Measurements from ENCODE around the gene SPATA18. TPM values are rescaled to one million over a fixed set of nuclear protein-coding genes. Genes with fewer than 3 reads are reported as not detected.
"Not testable (repeated sequence)": the region's sequence is repeated elsewhere in the genome, so short reads cannot be mapped to it uniquely, and the experiment has no call there.

SPATA18 gene
- polyA plus RNA-seq, 5 donors: 2.2 to 12.6 (median 8.1) TPM

DNA sequence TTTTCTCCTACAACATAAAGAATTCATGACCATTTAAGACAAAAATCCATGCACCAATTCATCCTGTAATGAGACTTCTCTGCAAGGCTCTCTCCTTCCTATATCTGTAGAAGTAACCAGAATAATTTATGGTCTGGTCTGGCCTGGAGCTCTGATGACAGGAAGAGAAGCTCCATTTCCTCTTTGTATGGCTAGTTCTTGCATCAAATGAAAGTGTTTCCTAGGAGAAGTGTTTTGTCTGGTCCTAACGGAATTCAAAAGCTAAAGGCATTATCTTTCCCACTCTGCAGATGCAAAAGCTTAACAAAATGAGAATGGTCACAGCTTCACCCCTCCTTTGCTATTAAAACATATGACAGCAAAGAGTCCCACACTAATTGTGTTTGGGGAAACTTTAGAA lies 55.1 kb downstream of the SPATA18 start:
- no peak for DNase-seq

DNA sequence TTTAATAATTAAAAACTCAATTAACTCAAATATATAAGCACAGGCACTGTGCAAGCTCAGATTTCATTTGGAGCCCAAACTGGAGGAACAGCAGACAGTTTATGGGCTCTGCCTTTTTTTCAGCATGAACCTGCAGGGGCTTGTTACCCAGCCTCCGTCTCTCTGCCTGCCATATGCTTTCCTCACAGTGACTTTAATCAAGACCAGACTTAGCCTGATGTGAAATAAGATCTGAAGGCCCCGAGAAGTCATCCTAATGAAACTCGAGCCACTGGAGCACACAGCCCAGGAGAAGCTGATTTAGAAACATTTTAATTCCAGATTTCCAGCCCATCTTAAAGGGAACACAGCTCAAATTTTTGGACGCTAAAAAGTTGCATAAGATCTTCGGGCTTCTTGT lies 55.6 kb downstream of the SPATA18 start:
- DNase-seq: no peak

- DNase-seq: no peak
Measured at GRCh38 chr4:52107336-52107735, 56.2 kb downstream of the SPATA18 start.

GRCh38 chr4:52107745-52108144 lies 56.6 kb downstream of the SPATA18 start:
- no peak for DNase-seq

DNA sequence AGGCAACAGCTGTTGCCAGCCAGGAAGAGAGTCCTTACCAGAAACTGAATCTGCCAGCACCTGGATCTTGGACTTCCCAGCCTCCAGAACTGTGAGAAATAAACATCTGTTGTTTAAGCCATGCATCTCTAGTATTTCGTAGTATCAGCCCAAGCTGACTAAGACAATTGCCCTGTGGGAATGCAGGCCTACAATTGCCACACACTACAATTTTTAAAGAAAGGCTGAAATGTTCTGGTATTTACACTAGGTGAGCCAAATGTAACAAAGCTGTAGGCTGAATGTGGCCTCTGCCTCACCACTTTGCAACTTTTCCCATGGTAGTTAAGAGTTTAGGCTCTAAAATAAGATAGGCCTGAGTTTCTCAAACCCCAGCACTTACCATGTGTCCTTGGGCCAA lies 59.1 kb downstream of the SPATA18 start:
- DNase-seq: no peak

DNA sequence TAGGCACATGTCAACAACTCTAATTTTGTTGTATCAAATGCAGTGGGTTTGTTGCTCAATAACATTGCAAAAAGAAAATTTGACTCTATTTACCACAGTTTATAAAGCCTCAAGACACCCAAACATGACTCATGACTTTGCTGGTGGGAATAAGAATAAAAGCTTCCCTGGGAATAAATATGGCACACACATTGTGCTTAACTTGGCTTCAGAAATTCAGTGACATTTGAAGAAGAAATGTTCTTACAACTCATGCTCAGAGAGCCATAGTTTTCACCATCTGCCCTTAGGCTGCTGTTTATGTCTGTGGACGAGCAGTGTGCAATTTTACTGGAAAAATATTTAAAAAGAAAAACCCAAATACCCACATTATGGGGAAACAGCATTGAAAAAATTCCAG lies 60.9 kb downstream of the SPATA18 start:
- DNase-seq: no peak

DNA sequence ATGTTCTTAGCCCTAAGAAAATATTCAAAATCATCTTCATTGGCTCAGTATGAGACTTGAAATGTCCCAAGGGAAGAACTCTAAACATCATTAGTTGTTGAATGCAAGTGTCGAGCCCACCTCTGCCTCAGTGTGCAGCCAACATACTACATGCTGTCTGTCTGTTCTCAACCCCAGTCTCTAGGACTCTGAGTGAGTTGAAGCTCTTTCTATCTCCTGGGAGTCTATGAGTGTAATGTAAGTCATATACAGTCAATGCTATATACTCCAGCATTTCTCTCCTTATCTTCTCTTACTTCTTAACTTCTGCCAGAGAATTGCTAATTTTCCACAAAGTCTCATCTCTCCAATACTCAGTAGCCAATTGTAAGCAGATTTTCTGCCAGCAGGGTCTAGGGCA lies 61.3 kb downstream of the SPATA18 start:
- DNase-seq: no peak

DNA sequence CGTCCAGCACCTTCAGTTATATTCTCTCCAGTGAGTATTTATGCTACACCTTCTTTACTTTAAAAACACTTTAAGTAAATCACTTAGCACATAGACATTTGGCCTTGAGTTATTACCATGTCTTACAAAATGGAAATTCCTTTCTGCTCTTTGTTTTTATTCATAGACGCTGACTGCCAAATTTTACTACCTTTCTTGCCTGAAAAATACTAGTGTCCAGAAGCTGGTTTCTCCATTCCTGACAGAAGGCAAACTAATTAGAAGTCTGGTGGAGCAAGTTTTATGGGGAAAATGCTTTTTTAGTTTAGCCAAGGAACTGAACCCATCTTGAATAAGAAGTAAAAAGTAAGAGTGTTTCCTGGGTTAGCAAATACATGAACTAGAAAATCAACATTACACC lies 65.5 kb downstream of the SPATA18 start:
- DNase-seq: no peak

- no peak for DNase-seq
Measured at GRCh38 chr4:52126226-52126625, 75.1 kb downstream of the SPATA18 start.

- no peak for DNase-seq
Measured at GRCh38 chr4:52126966-52127365, 75.9 kb downstream of the SPATA18 start.

GRCh38 chr4:52135171-52135570 lies 84.1 kb downstream of the SPATA18 start:
- DNase-seq: no peak

- DNase-seq: not testable (repeated sequence)
Measured at GRCh38 chr4:52137152-52137551, 86.0 kb downstream of the SPATA18 start.

GRCh38 chr4:52142816-52143215 lies 91.7 kb downstream of the SPATA18 start:
- DNase-seq: no peak

DNA sequence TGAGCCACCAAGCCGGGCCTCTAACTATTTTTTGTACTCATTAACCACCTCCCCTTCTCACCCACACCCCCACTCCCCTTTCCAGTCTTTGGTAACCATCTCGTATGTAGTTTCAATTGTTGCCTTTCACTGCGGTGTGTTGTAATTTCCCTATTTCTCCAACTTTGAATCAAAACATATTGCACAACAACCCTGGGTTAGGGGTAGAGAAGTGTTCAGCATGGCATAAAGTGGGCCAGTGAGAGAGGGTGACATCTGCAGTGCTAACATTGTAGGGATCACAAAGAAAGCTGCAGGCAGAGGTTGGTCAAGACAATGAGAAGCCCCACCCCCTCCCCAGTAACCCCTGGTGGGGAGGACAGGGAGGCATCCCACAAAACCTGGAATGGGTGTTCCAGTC lies 92.7 kb downstream of the SPATA18 start:
- no peak for DNase-seq

- DNase-seq: no peak
Measured at GRCh38 chr4:52144372-52144771, 93.3 kb downstream of the SPATA18 start.

Other genes starting within 250 kb of the SPATA18 start
- 10 to 100 TPM; 35.9 to 63.7 (median 47.5) TPM for gene DCUN1D4, start 208.2 kb upstream of the SPATA18 start, polyA plus RNA-seq (ENCODE audit: insufficient read depth in 1 of 5, insufficient read length in 5 of 5, low replicate concordance in 1 of 5)
- gene LRRC66, start 30.9 kb upstream of the SPATA18 start, polyA plus RNA-seq (ENCODE audit: insufficient read depth in 1 of 5, insufficient read length in 5 of 5, low replicate concordance in 1 of 5): under 1 TPM; 0.22 to 0.61 (median 0.31) TPM
- gene SGCB, start 13.0 kb upstream of the SPATA18 start, polyA plus RNA-seq (ENCODE audit: insufficient read depth in 1 of 5, insufficient read length in 5 of 5, low replicate concordance in 1 of 5): 10 to 100 TPM; 30.4 to 46.9 (median 41.7) TPM